22Rv1 (cell line): ENCODE measurements around the gene HBB.

Experiments used
- H3K27ac ChIP-seq: fragments of 450-650 bp; 2 replicates; pipeline ENCODE4 v1.5.1; 2017
- CTCF ChIP-seq: fragments of 450-650 bp; IDR thresholded peaks from 2 replicates; pipeline ENCODE4 v1.5.1; 2017; ENCODE audit warnings: mild to moderate bottlenecking
- ZFX ChIP-seq: fragments of 450-650 bp; IDR thresholded peaks from 2 replicates; pipeline ENCODE4 v1.6.1; 2017; ENCODE audit warnings: antibody characterized with exemption, borderline replicate concordance

HBB gene

DNA sequence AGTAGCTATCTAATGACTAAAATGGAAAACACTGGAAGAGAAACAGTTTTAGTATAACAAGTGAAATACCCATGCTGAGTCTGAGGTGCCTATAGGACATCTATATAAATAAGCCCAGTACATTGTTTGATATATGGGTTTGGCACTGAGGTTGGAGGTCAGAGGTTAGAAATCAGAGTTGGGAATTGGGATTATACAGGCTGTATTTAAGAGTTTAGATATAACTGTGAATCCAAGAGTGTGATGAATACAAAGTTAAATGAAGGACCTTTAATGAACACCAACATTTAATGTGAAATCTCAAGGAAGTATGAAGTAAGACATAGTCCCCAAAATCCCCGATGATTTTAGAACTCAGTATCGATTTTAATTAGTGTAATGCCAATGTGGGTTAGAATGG, 10.5 kb upstream of the HBB start:
- no peak overlapping the region for H3K27ac ChIP-seq
- TF ChIP-seq CTCF (no peak), ZFX (no peak)

GRCh38 chr11:5235364-5236095, 8.7 kb upstream of the HBB start:
- H3K27ac ChIP-seq: no peak overlapping the region
- TF ChIP-seq CTCF (no peak), ZFX (no peak)

DNA sequence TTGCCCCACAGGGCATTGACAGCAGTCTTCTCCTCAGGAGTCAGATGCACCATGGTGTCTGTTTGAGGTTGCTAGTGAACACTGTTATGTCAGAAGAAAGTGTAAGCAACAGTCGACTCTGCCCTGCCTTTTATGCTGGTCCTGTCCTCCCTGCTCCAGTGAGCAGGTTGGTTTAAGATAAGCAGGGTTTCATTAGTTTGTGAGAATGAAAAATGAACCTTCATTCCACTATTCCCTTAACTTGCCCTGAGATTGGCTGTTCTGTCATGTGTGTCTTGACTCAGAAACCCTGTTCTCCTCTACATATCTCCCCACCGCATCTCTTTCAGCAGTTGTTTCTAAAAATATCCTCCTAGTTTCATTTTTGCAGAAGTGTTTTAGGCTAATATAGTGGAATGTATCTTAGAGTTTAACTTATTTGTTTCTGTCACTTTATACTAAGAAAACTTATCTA, 7.5 kb upstream of the HBB start, which contains the start of gene HBD:
TSS of gene HBD (minus strand) at position 103 of the 454 bp plus-strand sequence. CDS start at position 53, 50 bp downstream.
- H3K27ac ChIP-seq: no peak within 1 kb of the TSS
- no peak for TF ChIP-seq CTCF
- TF ChIP-seq ZFX: no peak

- no peak for TF ChIP-seq ZFX
- no peak for TF ChIP-seq CTCF
Measured at GRCh38 chr11:5233307-5233706, 6.4 kb upstream of the HBB start.

DNA sequence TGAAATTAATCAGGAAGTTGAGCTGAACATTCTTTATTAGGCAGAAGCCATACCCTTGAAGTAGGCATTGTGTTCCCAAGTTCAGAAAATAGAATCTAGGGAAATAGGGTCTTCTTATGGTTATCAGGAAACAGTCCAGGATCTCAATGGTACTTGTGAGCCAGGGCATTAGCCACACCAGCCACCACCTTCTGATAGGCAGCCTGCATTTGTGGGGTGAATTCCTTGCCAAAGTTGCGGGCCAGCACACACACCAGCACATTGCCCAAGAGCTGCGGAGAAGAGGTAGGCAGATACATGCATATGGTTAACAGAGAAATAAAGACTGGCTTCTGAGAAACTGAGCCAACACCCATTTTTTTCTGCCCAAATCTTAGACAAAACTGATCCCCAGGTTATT, 6.0 kb upstream of the HBB start:
- TF ChIP-seq ZFX: no peak
- TF ChIP-seq CTCF: no peak
- no peak overlapping the region for H3K27ac ChIP-seq

More at GRCh38 chr11:5233307-5233706, 6.4 kb upstream of the HBB start:
- no peak overlapping the region for H3K27ac ChIP-seq

GRCh38 chr11:5232176-5232575, 5.3 kb upstream of the HBB start:
- H3K27ac ChIP-seq: no peak overlapping the region

More at GRCh38 chr11:5232176-5232575, 5.3 kb upstream of the HBB start:
- no peak for TF ChIP-seq CTCF
- no peak for TF ChIP-seq ZFX
